H4 (cell line): ENCODE measurements around the gene TP53I13. TPM values are rescaled to one million over a fixed set of nuclear protein-coding genes. Genes with fewer than 3 reads are reported as not detected.

Experiments used
- DNase-seq: peaks from one replicate; pipeline ENCODE4 v3.0.0-alpha.2; 2015; ENCODE audit warnings: low spot score
- total RNA-seq: library from RNA; depleted of rRNA; stranded (reverse); fragments of >200 nt; shearing (Covaris generic); gene quantifications from 2 replicates; pipeline ENCODE4 v1.2.3, GENCODE V29; 2014; rRNA removed

The TP53I13 gene
- total RNA-seq, 1 experiment from 2014 or later = 16.0 TPM

DNA sequence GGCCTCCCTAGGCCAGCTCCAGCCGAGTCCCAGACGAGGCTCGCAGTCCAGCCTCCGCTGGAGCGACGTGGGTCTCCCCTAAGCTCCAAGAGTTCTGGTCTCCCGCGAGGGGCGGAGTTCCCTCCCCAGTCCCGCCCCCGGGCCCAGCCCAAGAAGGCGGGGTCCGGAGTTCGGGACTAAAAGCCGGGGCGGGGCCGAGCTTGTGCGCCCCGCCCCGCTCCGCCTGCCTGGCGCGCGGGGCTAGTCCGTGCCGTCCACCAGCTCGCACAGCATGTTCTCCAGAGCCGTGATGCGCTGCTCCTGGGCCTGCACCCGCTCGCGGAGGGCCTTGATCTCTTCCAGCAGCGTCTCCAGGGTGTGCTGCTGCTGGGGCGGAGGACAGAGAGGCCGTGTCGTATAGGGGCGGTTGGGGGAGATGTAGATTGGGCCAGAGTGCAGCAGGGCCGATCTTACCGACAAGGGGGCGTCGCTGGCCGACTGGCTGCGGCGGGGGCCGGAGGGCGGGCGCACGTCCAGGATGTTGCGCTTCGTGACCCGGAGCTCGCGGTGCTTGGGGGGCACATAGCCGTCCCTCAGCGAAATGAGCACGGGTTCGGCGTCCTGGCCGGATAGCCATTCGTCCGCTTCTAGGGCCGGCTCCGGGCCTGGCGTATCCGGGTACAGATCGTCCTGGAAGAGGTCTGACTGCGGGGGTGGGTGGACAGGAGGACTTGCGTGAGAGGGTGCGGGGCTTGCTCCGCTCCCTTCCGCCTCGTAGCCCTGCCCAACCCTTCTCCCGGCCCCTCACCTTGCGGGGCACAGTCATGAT lies 47.2 kb downstream of the TP53I13 start:
- DNase-seq = no peak

DNA sequence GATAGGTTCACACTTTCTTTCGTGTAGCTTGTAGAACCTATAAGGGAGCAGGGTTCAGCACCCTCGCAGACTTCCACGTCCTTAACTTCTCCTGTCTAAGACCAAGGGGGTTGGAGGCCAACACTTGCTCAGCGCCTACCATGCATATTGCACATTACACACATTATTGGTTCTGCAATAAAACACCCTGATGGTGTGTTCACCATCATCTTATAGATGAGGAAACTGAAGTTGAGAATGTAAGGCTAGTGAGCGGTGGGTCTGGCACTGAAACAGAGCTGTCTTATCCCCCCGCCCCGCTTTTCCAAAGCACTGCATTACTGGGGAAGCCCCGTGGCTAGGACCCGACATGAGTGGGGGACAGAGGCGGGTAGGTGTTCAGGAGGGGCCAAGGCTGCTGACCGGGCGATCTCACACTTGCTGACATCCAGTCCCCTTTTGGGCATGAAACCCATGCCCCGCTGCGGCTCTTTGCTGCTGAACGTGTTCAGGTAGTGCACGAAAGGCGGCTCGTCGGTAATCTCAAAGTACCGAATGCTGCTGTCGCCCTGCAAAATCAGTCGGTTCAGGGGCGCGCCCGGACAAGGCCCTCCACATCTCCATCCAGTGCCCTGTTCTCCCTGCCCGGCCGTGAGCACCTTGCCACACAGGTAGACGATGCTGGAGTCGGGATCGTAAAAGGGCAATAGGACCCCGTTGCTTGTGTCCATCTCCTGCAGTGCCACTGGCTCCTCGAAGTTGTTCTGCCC lies 48.0 kb downstream of the TP53I13 start:
- no peak for DNase-seq

DNA sequence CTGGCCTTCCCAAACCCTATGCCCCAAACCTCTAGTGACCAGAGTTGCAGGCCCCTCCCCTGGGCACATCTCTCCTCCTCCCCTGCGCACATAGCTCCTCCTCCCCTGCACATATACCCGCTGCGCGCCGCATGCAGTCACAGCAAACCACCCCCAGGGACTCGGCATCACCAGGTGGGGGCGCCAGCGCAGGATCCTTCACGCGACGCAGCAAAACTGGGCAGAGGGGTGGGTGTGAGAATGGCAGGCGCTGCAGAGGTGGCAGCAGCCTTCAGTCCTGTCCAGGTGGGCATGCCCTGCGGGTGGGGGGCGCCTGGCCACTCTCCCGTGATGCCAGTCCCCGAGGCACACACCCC lies 48.6 kb downstream of the TP53I13 start:
- DNase-seq = no peak

DNA sequence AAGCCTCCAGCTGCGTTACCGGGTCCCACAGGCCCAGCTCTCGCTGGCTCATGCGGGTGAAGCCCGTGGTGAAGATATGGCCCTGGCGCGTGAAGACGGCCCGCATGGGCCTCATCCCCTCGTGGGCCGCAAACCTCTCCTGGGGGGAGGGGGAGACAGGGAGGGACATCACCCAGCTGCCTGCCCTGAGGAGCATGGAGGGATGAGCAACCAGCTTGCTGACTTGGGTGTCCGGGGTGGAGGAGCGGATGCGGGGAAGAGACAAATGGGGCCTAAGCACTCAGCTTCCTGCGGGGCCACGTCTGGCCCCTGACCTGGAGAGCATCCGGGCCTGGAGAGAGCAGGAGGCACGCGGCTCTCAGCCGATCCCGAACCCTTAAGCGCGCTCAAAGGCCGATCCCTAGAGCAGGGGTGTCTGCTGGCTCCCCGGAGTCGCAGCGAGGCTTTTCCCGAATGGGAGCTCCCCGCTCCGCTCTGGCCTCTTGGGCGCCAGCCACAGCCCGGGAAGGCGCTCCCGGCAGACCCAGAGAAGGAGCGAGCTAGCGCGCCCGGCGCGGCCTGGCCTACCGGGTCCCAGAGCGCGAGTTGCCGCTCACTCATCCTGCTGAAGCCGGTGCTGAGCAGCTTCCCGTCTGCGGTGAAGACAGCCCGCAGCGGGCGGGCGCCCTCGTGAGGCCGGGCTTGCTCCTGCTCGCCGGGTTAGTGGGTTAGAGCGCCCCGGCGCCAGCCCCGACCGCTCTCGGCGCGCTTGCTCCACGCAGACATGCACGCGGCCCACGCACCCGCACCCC lies 49.2 kb downstream of the TP53I13 start:
- no peak for DNase-seq

DNA sequence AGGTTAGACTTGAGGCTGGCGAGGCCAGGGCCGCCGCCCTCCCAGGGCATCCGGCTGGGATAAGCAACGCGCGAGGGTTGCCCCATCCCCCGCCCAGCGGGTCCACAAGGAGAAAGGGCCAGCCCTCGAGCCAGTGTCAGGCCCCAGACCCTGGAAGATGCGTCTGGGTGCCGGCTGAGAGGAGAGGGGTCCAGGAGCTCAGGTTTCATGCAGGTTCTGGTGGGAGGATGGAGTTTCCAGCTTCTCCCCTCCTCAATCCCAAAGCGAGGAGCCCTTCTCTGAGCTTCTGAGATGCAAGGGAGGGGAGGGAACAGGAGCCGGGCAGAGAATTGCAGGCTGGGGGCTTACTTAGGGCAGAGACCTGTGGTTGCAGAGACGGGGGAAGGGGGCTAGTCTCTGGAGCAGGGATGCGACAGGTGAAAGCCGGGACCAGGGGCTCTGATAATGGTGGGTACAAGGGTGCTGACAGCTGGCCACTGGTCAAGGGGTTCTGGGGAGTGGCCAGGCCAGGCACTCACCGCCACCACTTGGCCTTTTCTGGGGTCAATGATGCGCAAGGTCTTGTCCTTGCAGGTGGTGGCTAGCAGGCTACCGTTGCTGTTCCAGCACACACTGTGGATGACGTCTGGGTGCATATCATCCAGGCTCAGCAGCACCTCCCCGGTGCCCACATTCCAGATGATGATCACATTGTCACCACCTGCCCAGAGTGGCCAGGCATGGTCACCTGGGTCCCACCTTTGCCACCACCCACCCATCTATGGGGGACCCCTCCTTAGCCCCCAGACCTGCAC lies 50.0 kb downstream of the TP53I13 start:
- no peak for DNase-seq

DNA sequence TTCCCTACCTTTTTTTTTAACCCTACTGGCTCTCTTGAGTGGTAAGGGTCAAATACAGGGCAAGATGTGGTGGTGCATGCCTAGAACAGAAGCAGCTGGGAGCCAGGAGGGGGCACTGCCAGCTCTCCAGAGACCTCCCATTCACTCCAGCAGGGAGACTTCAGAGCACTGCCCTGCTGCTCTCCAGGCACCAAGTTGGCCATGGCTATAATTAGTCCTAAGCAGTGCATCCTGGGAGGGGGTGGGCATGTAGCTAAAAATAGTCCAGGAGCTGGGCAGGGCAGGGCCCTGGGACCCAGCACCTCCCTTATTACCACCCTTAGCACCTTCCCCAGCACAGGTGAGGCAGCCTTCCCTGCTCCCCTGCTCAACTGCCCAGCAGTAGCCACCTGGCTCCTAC lies 50.8 kb downstream of the TP53I13 start:
- DNase-seq = peak; percentile 61

DNA sequence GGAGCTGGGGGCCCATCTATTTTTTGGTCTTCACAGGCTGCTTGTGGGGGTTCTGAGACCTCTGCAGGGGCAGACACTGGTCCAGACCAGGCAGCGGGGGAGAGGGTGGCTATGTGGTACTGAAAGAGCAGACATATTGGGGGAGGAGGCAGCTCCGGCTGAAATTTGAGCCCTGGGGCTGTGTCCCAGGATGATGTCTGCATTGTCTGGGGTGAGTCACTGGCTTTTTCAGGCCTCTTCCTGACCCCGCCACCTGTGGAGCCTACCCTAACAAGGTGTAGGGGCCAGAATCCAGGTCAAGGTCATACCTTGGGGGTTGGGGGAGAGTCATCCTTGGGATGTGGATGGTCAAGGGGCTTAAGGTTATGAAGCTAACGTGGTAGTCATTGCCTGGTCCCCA lies 51.8 kb downstream of the TP53I13 start:
- no peak for DNase-seq

DNA sequence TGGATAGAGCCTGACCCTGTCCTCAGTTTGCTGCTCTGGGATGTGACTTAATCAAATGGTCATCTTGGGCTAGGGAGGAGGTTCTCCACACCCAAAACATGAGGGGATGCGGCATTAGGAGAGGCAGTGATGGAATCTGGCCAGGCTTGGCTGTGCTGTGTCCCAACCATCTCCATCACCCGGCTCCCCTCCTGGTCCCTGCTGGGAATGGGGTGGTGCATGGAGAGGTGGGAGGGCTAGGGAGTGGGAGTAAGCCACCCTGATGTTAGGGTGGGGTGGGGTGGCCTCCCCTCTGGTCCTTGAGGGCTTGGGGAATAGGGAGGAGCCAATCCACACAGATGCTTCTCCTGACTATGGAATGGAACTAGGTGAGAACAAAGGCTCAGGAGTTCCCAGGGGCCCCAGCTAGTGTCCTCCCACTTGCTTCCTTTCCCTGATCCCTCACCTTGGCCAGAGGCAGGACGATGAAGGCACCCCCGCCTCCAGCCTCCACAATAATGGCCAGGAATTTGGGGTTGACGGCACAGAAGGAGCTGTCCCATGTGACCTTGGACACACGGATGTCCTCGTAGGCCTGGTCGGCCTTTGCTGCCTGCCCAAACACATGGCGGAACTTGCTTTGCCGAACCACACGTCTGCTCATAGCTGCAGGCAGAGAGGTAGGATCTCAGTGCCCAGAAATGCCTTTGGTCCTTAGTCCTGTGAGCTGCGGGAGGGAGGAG lies 52.4 kb downstream of the TP53I13 start:
- DNase-seq = no peak

DNA sequence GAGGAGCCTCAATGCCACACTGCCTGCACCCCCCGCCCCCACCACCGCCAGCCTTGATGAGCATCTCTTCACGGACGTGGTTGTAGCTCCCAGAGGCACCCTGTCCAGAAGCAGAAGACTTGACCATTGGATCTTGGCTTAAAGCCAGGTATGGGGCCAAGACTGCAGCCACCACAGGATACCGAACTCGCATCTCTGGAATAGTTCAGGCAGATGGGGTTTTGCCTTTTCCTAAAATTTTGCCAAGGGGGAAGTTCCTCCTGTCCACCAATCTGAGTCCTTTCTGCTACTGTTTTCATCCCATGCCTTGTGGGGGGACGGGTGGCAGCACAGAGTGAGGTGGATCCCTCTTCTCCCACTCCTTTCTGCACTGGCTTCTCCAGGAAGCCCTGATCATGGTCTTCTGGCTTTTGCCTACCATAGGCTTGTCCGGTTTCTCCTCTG lies 53.3 kb downstream of the TP53I13 start:
- no peak for DNase-seq

Other genes starting within 250 kb of the TP53I13 start
- 16.0 and 23.9 TPM in 2 replicates for gene TAOK1, start 178.3 kb upstream of the TP53I13 start, total RNA-seq
- 6.2 and 8.6 TPM in 2 replicates for gene ABHD15, start 1.7 kb upstream of the TP53I13 start, total RNA-seq
- gene GIT1, start 20.9 kb downstream of the TP53I13 start, total RNA-seq = 10.8 and 11.7 TPM in 2 replicates
- gene ANKRD13B, start 24.4 kb downstream of the TP53I13 start, total RNA-seq = 2.9 and 3.8 TPM in 2 replicates
- 0.14 and 1.2 TPM in 2 replicates for gene CORO6, start 54.2 kb downstream of the TP53I13 start, total RNA-seq